Esophagus muscularis mucosa (tissue), 4 donors: Measurements from ENCODE around the gene SLC16A2. TPM values are rescaled to one million over a fixed set of nuclear protein-coding genes. Genes with fewer than 3 reads are reported as not detected.

Experiments used
- DNase-seq: peaks from one replicate; pipeline ENCODE4 v3.0.0-alpha.2; 2017; ENCODE audit errors: extremely low spot score
- H3K27ac ChIP-seq, 4 donors: fragments of 200-600 bp; sonication (generic); replicated peaks in 1 of 4; 1 replicate in 3 of 4; 2 replicates in 1 of 4; pipeline ENCODE4 v1.5.1; 2016 to 2019; ENCODE audit warnings: mild to moderate bottlenecking in 1 of 4
- H3K27me3 ChIP-seq, 4 donors: fragments of 200-600 bp; sonication (generic); one replicate each; pipeline versions ENCODE4 v1.5.1 to v1.6.0; 2016 to 2019
- H3K36me3 ChIP-seq, 4 donors: fragments of 200-600 bp; sonication (generic); one replicate each; pipeline ENCODE4 v1.5.1; 2016 to 2019
- H3K4me1 ChIP-seq, 4 donors: fragments of 200-600 bp; sonication (generic); one replicate each; pipeline ENCODE4 v1.5.1; 2016 to 2019
- H3K4me3 ChIP-seq, 4 donors: fragments of 200-600 bp; sonication (generic); 1 replicate in 2 of 4; 2 replicates in 2 of 4; pipeline ENCODE4 v1.5.1; 2016 to 2019; ENCODE audit warnings: mild to moderate bottlenecking in 4 of 4, moderate library complexity in 1 of 4
- H3K9me3 ChIP-seq, 4 donors: fragments of 200-600 bp; sonication (generic); 1 replicate in 3 of 4; 2 replicates in 1 of 4; pipeline ENCODE4 v1.5.1; 2016 to 2019
- CTCF ChIP-seq, 3 experiments: fragments of 200-600 bp in 2 of 3; fragments of 450-650 bp in 1 of 3; sonication (generic) in 2 of 3; IDR thresholded peaks; one replicate each; pipeline ENCODE4 v1.5.1; 2017 to 2019; ENCODE audit warnings: antibody characterized with exemption in 3 of 3, mild to moderate bottlenecking in 2 of 3, moderate library complexity in 1 of 3
- EP300 ChIP-seq: sonication (generic); formaldehyde crosslinking; IDR thresholded peaks from one replicate; pipeline ENCODE4 v1.6.1; 2017; ENCODE audit warnings: antibody characterized with exemption
- POLR2A ChIP-seq: fragments of 450-650 bp; IDR thresholded peaks from one replicate; pipeline ENCODE4 v1.6.1; 2017; ENCODE audit warnings: antibody characterized with exemption, moderate library complexity, mild to moderate bottlenecking, low read depth
- POLR2AphosphoS5 ChIP-seq, 2 donors: sonication (generic); formaldehyde crosslinking; IDR thresholded peaks; one replicate each; pipeline ENCODE4 v1.6.1; 2017; ENCODE audit warnings: antibody characterized with exemption in 2 of 2
- WGBS: methylation state at CpG from one replicate; pipeline ENCODE4 v1.1.5; 2018; 5-methylcytosine and 5-hydroxymethylcytosine counted together
- intact Hi-C: fragments of 100-400 bp; cut with DNase I; formaldehyde crosslinking; loops from one replicate; pipeline ENCODE4 v1.15.1; 2023
- total RNA-seq, 4 donors: library from RNA; depleted of rRNA; stranded (reverse); fragments of >200 nt; gene quantifications; one replicate each; pipeline versions ENCODE4 v1.1.0 to v1.2.1, GENCODE V29; 2016

The SLC16A2 gene
- total RNA-seq, 4 donors from 2014 or later, result 7.3 to 13.7 (median 9.6) TPM

- no peak overlapping the region for H3K27ac ChIP-seq
- H3K4me1 ChIP-seq, result no peaks in the 10 kb centered on the region
- intact Hi-C loops, result no loop called here
- DNase-seq, result no peak
- WGBS, result 87% methylated on average over 4 of the region's 4 CpGs
- no peaks in the 10 kb centered on the region for H3K27me3 ChIP-seq
- no peaks in the 10 kb centered on the region for H3K9me3 ChIP-seq
- no peaks in the 10 kb centered on the region for H3K36me3 ChIP-seq
- no peak overlapping the region for H3K4me3 ChIP-seq
- no peak for TF ChIP-seq POLR2A
- no peak for TF ChIP-seq POLR2AphosphoS5 (IDR thresholded peaks at IDR 0.05)
- TF ChIP-seq CTCF (IDR thresholded peaks at IDR 0.05), result no peak
- no peak for TF ChIP-seq EP300
Observed at GRCh38 chrX:74500555-74500954, 79.3 kb downstream of the SLC16A2 start.

- intact Hi-C loops, result no loop called here
- H3K9me3 ChIP-seq, result no peaks in the 10 kb centered on the region
- H3K36me3 ChIP-seq, result no peaks in the 10 kb centered on the region
- no peaks in the 10 kb centered on the region for H3K4me1 ChIP-seq
- 36% methylated on average over 2 of the region's 2 CpGs for WGBS
- TF ChIP-seq POLR2AphosphoS5 (IDR thresholded peaks at IDR 0.05) (no peak), EP300 (no peak), POLR2A (no peak), CTCF (IDR thresholded peaks at IDR 0.05) (no peak)
- H3K27me3 ChIP-seq, result no peaks in the 10 kb centered on the region
- DNase-seq, result no peak
- H3K27ac ChIP-seq, result no peak overlapping the region
- H3K4me3 ChIP-seq, result no peak overlapping the region
Observed at GRCh38 chrX:74505437-74505836, 84.1 kb downstream of the SLC16A2 start.

GRCh38 chrX:74506317-74507115, 85.2 kb downstream of the SLC16A2 start:
- DNase-seq, result no peak
- TF ChIP-seq POLR2A, result no peak
- TF ChIP-seq EP300, result no peak
- TF ChIP-seq CTCF (IDR thresholded peaks at IDR 0.05), result no peak
- no peak for TF ChIP-seq POLR2AphosphoS5 (IDR thresholded peaks at IDR 0.05)
- no peaks in the 10 kb centered on the region for H3K36me3 ChIP-seq
- WGBS, result 85% methylated on average over 8 of the region's 8 CpGs
- H3K4me1 ChIP-seq, result no peaks in the 10 kb centered on the region
- no peak overlapping the region for H3K27ac ChIP-seq
- H3K9me3 ChIP-seq, result no peaks in the 10 kb centered on the region
- H3K27me3 ChIP-seq, result no peaks in the 10 kb centered on the region
- intact Hi-C loops, result no loop called here
- no peak overlapping the region for H3K4me3 ChIP-seq

GRCh38 chrX:74507191-74507590, 85.9 kb downstream of the SLC16A2 start:
- Histone ChIP-seq H3K36me3 (no peaks in the 10 kb centered on the region), H3K4me1 (no peaks in the 10 kb centered on the region), H3K9me3 (no peaks in the 10 kb centered on the region), H3K27ac (no peak overlapping the region), H3K27me3 (no peaks in the 10 kb centered on the region), H3K4me3 (no peak overlapping the region)
- intact Hi-C loops, result no loop called here
- TF ChIP-seq EP300 (no peak), CTCF (IDR thresholded peaks at IDR 0.05) (no peak), POLR2A (no peak), POLR2AphosphoS5 (IDR thresholded peaks at IDR 0.05) (no peak)
- no peak for DNase-seq
- 84% methylated on average over 4 of the region's 4 CpGs for WGBS

GRCh38 chrX:74509989-74510388, 88.7 kb downstream of the SLC16A2 start:
- intact Hi-C loops, result no loop called here
- Histone ChIP-seq H3K4me1 (peaks cover 0 to 6% (median 5%) of the 10 kb centered on the region in 4 donors), H3K9me3 (no peaks in the 10 kb centered on the region), H3K36me3 (no peaks in the 10 kb centered on the region), H3K4me3 (no peak overlapping the region), H3K27ac (no peak overlapping the region), H3K27me3 (no peaks in the 10 kb centered on the region)
- DNase-seq, result no peak
- TF ChIP-seq CTCF (IDR thresholded peaks at IDR 0.05) (no peak), EP300 (no peak), POLR2A (no peak), POLR2AphosphoS5 (IDR thresholded peaks at IDR 0.05) (no peak)
